ENCODE results near the gene ENKUR. TPM values are rescaled to one million over a fixed set of nuclear protein-coding genes. Genes with fewer than 3 reads are reported as not detected.

ENKUR gene
- total RNA-seq, 1 donor: not detected

GRCh38 chr10:25061711-25062449 lies 45.9 kb upstream of the ENKUR start:
- H4K20me1 ChIP-seq (ENCODE audit: insufficient read depth, low read length): no peaks in the 10 kb centered on the region
- H3K27ac ChIP-seq (ENCODE audit: low read depth, low read length): peak overlapping the region; percentile 50
- no peak for DNase-seq (ENCODE audit: insufficient read length, low spot score, missing footprints)
- H2AFZ ChIP-seq (ENCODE audit: low read length): peak overlapping the region; percentile 58
- H3K4me1 ChIP-seq (ENCODE audit: insufficient read depth, low read length): peaks cover 32% of the 10 kb centered on the region
- H3K79me2 ChIP-seq (ENCODE audit: insufficient read depth, low read length): no peaks in the 10 kb centered on the region
- no peaks in the 10 kb centered on the region for H3K36me3 ChIP-seq (ENCODE audit: insufficient read depth, low read length)
- peak overlapping the region; percentile 41 for H3K4me3 ChIP-seq (ENCODE audit: insufficient read depth, low read length)
- H3K4me2 ChIP-seq (ENCODE audit: insufficient read depth, low read length): peak overlapping the region; percentile 60
- H3K9me3 ChIP-seq (ENCODE audit: low read depth, low read length): no peaks in the 10 kb centered on the region
- H3K27me3 ChIP-seq (ENCODE audit: insufficient read depth, low read length): no peaks in the 10 kb centered on the region
- TF ChIP-seq, protein P1, sequence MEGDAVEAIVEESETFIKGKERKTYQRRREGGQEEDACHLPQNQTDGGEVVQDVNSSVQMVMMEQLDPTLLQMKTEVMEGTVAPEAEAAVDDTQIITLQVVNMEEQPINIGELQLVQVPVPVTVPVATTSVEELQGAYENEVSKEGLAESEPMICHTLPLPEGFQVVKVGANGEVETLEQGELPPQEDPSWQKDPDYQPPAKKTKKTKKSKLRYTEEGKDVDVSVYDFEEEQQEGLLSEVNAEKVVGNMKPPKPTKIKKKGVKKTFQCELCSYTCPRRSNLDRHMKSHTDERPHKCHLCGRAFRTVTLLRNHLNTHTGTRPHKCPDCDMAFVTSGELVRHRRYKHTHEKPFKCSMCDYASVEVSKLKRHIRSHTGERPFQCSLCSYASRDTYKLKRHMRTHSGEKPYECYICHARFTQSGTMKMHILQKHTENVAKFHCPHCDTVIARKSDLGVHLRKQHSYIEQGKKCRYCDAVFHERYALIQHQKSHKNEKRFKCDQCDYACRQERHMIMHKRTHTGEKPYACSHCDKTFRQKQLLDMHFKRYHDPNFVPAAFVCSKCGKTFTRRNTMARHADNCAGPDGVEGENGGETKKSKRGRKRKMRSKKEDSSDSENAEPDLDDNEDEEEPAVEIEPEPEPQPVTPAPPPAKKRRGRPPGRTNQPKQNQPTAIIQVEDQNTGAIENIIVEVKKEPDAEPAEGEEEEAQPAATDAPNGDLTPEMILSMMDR (IDR thresholded peaks at IDR 0.05; ENCODE audit: extremely low read depth, low read depth, low read length): no peak

- Histone ChIP-seq H3K4me2 (ENCODE audit: insufficient read depth, low read length) (peak overlapping the region; percentile 60), H3K27ac (ENCODE audit: low read depth, low read length) (peak overlapping the region; percentile 40), H3K79me2 (ENCODE audit: insufficient read depth, low read length) (no peaks in the 10 kb centered on the region), H3K4me1 (ENCODE audit: insufficient read depth, low read length) (peaks cover 32% of the 10 kb centered on the region), H3K27me3 (ENCODE audit: insufficient read depth, low read length) (no peaks in the 10 kb centered on the region), H2AFZ (ENCODE audit: low read length) (peak overlapping the region; percentile 58), H3K4me3 (ENCODE audit: insufficient read depth, low read length) (no peak overlapping the region), H3K9me3 (ENCODE audit: low read depth, low read length) (no peaks in the 10 kb centered on the region), H4K20me1 (ENCODE audit: insufficient read depth, low read length) (no peaks in the 10 kb centered on the region), H3K36me3 (ENCODE audit: insufficient read depth, low read length) (no peaks in the 10 kb centered on the region)
- DNase-seq (ENCODE audit: insufficient read length, low spot score, missing footprints): no peak
- TF ChIP-seq, protein P1 (IDR thresholded peaks at IDR 0.05; ENCODE audit: extremely low read depth, low read depth, low read length): no peak
Observed at GRCh38 chr10:25061125-25061524, 45.2 kb upstream of the ENKUR start.

- Histone ChIP-seq H2AFZ (ENCODE audit: low read length) (no peak overlapping the region), H3K9me3 (ENCODE audit: low read depth, low read length) (no peaks in the 10 kb centered on the region), H3K4me1 (ENCODE audit: insufficient read depth, low read length) (peaks cover 32% of the 10 kb centered on the region), H4K20me1 (ENCODE audit: insufficient read depth, low read length) (no peaks in the 10 kb centered on the region), H3K27ac (ENCODE audit: low read depth, low read length) (peak overlapping the region; percentile 20), H3K36me3 (ENCODE audit: insufficient read depth, low read length) (no peaks in the 10 kb centered on the region), H3K79me2 (ENCODE audit: insufficient read depth, low read length) (no peaks in the 10 kb centered on the region), H3K4me3 (ENCODE audit: insufficient read depth, low read length) (no peak overlapping the region), H3K4me2 (ENCODE audit: insufficient read depth, low read length) (peak overlapping the region; percentile 24), H3K27me3 (ENCODE audit: insufficient read depth, low read length) (no peaks in the 10 kb centered on the region)
- TF ChIP-seq, protein P1 (IDR thresholded peaks at IDR 0.05; ENCODE audit: extremely low read depth, low read depth, low read length): no peak
- DNase-seq (ENCODE audit: insufficient read length, low spot score, missing footprints): peak; percentile 87
Observed at GRCh38 chr10:25059990-25060389, 44.0 kb upstream of the ENKUR start.

- peaks cover 32% of the 10 kb centered on the region for H3K4me1 ChIP-seq (ENCODE audit: insufficient read depth, low read length)
- no peaks in the 10 kb centered on the region for H4K20me1 ChIP-seq (ENCODE audit: insufficient read depth, low read length)
- no peaks in the 10 kb centered on the region for H3K9me3 ChIP-seq (ENCODE audit: low read depth, low read length)
- H2AFZ ChIP-seq (ENCODE audit: low read length): no peak overlapping the region
- H3K27ac ChIP-seq (ENCODE audit: low read depth, low read length): no peak overlapping the region
- H3K4me2 ChIP-seq (ENCODE audit: insufficient read depth, low read length): no peak overlapping the region
- TF ChIP-seq, protein P1 (IDR thresholded peaks at IDR 0.05; ENCODE audit: extremely low read depth, low read depth, low read length): no peak
- DNase-seq (ENCODE audit: insufficient read length, low spot score, missing footprints): no peak
- no peaks in the 10 kb centered on the region for H3K36me3 ChIP-seq (ENCODE audit: insufficient read depth, low read length)
- H3K27me3 ChIP-seq (ENCODE audit: insufficient read depth, low read length): no peaks in the 10 kb centered on the region
- H3K4me3 ChIP-seq (ENCODE audit: insufficient read depth, low read length): no peak overlapping the region
- H3K79me2 ChIP-seq (ENCODE audit: insufficient read depth, low read length): no peaks in the 10 kb centered on the region
Observed at GRCh38 chr10:25057886-25058285, 41.9 kb upstream of the ENKUR start.
